Glomerular endothelial cell (primary cell): ENCODE measurements around the gene CHCHD4. TPM values are rescaled to one million over a fixed set of nuclear protein-coding genes. Genes with fewer than 3 reads are reported as not detected.

Experiments
- DNase-seq: peaks from one replicate; pipeline ENCODE4 v3.0.0-alpha.2; 2011; ENCODE audit warnings: low read depth, low spot score; ENCODE audit errors: extremely low read depth
- total RNA-seq: library from RNA; depleted of rRNA; stranded (reverse); fragments of >200 nt; gene quantifications from 2 replicates; pipeline ENCODE4 v1.2.3, GENCODE V29; 2015

CHCHD4 gene
- 9.6 and 13.6 TPM in 2 replicates for total RNA-seq

GRCh38 chr3:14124615-14125192 is at the start of gene CHCHD4, which contains the start of gene TMEM43:
Gene CHCHD4 (minus strand): TSS chr3:14124870. CDS start chr3:14124676, 194 bp downstream.
Gene TMEM43 (plus strand): TSS chr3:14125052. CDS start chr3:14125194, 142 bp downstream.
- DNase-seq = peak; percentile 88

- DNase-seq = no peak
Observed at GRCh38 chr3:14172496-14172895, 47.8 kb upstream of the CHCHD4 start.

- DNase-seq = no peak
Observed at GRCh38 chr3:14170531-14171159, 46.0 kb upstream of the CHCHD4 start.

GRCh38 chr3:14169871-14170270 is 45.2 kb upstream of the CHCHD4 start:
- no peak for DNase-seq

- DNase-seq = no peak
Observed at GRCh38 chr3:14169435-14169834, 44.8 kb upstream of the CHCHD4 start.

GRCh38 chr3:14166877-14167603 is 42.4 kb upstream of the CHCHD4 start:
- no peak for DNase-seq

GRCh38 chr3:14162178-14162577 is 37.5 kb upstream of the CHCHD4 start:
- DNase-seq = no peak

GRCh38 chr3:14161282-14161681 is 36.6 kb upstream of the CHCHD4 start:
- DNase-seq = no peak

- DNase-seq = no peak
Observed at GRCh38 chr3:14159426-14159825, 34.8 kb upstream of the CHCHD4 start.

GRCh38 chr3:14158370-14158769 is 33.7 kb upstream of the CHCHD4 start:
- DNase-seq = no peak

GRCh38 chr3:14157951-14158350 is 33.3 kb upstream of the CHCHD4 start:
- DNase-seq = no peak

GRCh38 chr3:14156843-14157561 is 32.3 kb upstream of the CHCHD4 start:
- DNase-seq = no peak

- no peak for DNase-seq
Observed at GRCh38 chr3:14156201-14156600, 31.5 kb upstream of the CHCHD4 start.

- no peak for DNase-seq
Observed at GRCh38 chr3:14154895-14155440, 30.3 kb upstream of the CHCHD4 start.

GRCh38 chr3:14154276-14154675 is 29.6 kb upstream of the CHCHD4 start:
- DNase-seq = no peak

- DNase-seq = no peak
Observed at GRCh38 chr3:14153663-14154062, 29.0 kb upstream of the CHCHD4 start.

- DNase-seq = no peak
Observed at GRCh38 chr3:14152963-14153355, 28.3 kb upstream of the CHCHD4 start.

- no peak for DNase-seq
Observed at GRCh38 chr3:14152233-14152962, 27.7 kb upstream of the CHCHD4 start.

- DNase-seq = no peak
Observed at GRCh38 chr3:14151471-14152083, 26.9 kb upstream of the CHCHD4 start.
